Measurements from ENCODE around the gene PGRMC2.

PGRMC2 gene

GRCh38 chr4:128298852-128299251 is 11.2 kb upstream of the PGRMC2 start:
- no peak for DNase-seq

- no peak for DNase-seq
Observed at GRCh38 chr4:128298146-128298758, 10.6 kb upstream of the PGRMC2 start.

GRCh38 chr4:128295255-128295654 is 7.6 kb upstream of the PGRMC2 start:
- DNase-seq: no peak

- no peak for DNase-seq
Observed at GRCh38 chr4:128294464-128294863, 6.9 kb upstream of the PGRMC2 start.

- no peak for DNase-seq
Observed at GRCh38 chr4:128292349-128292748, 4.7 kb upstream of the PGRMC2 start.

- no peak for DNase-seq
Observed at GRCh38 chr4:128291096-128291495, 3.5 kb upstream of the PGRMC2 start.

GRCh38 chr4:128290526-128290925 is 2.9 kb upstream of the PGRMC2 start:
- no peak for DNase-seq

- DNase-seq: no peak
Observed at GRCh38 chr4:128289523-128290158, 2.0 kb upstream of the PGRMC2 start.

GRCh38 chr4:128288689-128289106 is 1.1 kb upstream of the PGRMC2 start:
- no peak for DNase-seq

- peak; percentile 100 for DNase-seq
Observed at GRCh38 chr4:128287871-128288688, 467 bp upstream of the PGRMC2 start.

- peak; percentile 65 for DNase-seq
Observed at GRCh38 chr4:128286474-128287058, 1.0 kb downstream of the PGRMC2 start.

- DNase-seq: peak; percentile 39
Observed at GRCh38 chr4:128285085-128285997, 2.3 kb downstream of the PGRMC2 start.

GRCh38 chr4:128284317-128284716 is 3.3 kb downstream of the PGRMC2 start:
- no peak for DNase-seq

- DNase-seq: no peak
Observed at GRCh38 chr4:128283071-128283470, 4.5 kb downstream of the PGRMC2 start.

GRCh38 chr4:128282516-128282915 is 5.1 kb downstream of the PGRMC2 start:
- no peak for DNase-seq

GRCh38 chr4:128281354-128281753 is 6.3 kb downstream of the PGRMC2 start:
- DNase-seq: no peak

GRCh38 chr4:128279624-128280225 is 7.9 kb downstream of the PGRMC2 start:
- no peak for DNase-seq

GRCh38 chr4:128277856-128278255 is 9.8 kb downstream of the PGRMC2 start:
- DNase-seq: no peak

GRCh38 chr4:128275346-128275745 is 12.3 kb downstream of the PGRMC2 start:
- DNase-seq: peak; percentile 83

GRCh38 chr4:128271551-128271950 is 16.1 kb downstream of the PGRMC2 start:
- no peak for DNase-seq

GRCh38 chr4:128268970-128269369 is 18.6 kb downstream of the PGRMC2 start:
- no peak for DNase-seq

- no peak for DNase-seq
Observed at GRCh38 chr4:128267745-128268144, 19.9 kb downstream of the PGRMC2 start.
